Activated T-cell treated with anti-CD3 and anti-CD28 coated beads, Interleukin-2, amount 50 U/mL, for 4 hours (primary cell): Measurements from ENCODE around the gene AMZ2. TPM values are rescaled to one million over a fixed set of nuclear protein-coding genes. Genes with fewer than 3 reads are reported as not detected.
"Not testable (repeated sequence)": the region's sequence is repeated elsewhere in the genome, so short reads cannot be mapped to it uniquely, and the experiment has no call there.

ENCODE experiments used
- ATAC-seq, 2 donors: fragments of 200-7000 bp; cut with Tn5 transposase; one replicate each; pipeline ENCODE4 v1.10.0; 2021
- DNase-seq: peaks from one replicate; pipeline ENCODE4 v3.0.0-alpha.2; 2020
- H3K27me3 Mint-ChIP-seq: one replicate; pipeline ENCODE4 v1.8.0; 2021; ENCODE audit warnings: low read depth, mixed read lengths
- H3K36me3 Mint-ChIP-seq: one replicate; pipeline ENCODE4 v1.8.0; 2022; ENCODE audit warnings: mixed read lengths; ENCODE audit not compliant: insufficient read depth
- H3K4me1 Mint-ChIP-seq: one replicate; pipeline ENCODE4 v1.8.0; 2021; ENCODE audit warnings: low read depth, mixed read lengths
- H3K4me3 Mint-ChIP-seq: one replicate; pipeline ENCODE4 v1.8.0; 2021; ENCODE audit warnings: mild to moderate bottlenecking, moderate library complexity, mixed read lengths
- H3K9me3 Mint-ChIP-seq: one replicate; pipeline ENCODE4 v1.8.0; 2021; ENCODE audit warnings: mixed read lengths
- total RNA-seq, 3 donors: library from RNA; stranded (reverse); gene quantifications; one replicate each; pipeline ENCODE4 v1.2.1, GENCODE V29; 2021

AMZ2 gene
- total RNA-seq, 3 donors from 2014 or later = 62.7 to 74.6 (median 72.8) TPM

DNA sequence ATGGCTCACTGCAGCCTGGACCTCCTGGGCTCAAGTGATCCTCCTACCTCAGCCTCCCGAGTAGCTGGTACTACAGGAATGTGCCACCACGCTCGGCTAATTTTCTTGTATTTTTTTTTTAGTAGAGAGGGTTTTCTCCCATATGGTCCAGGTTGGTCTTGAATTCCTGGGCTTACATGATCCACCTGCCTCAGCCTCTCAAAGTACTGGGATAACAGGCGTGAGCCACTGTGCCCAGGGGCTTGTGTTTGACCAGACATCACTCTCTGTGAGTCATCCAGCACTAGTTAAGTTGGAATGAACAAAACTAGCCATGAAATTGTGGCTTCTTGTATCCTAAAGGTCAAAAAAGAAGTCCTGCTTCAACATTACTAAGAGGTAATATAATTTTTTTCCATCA lies 16.7 kb upstream of the AMZ2 start:
- DNase-seq, H3K27me3 Mint-ChIP-seq, ATAC-seq, H3K9me3 Mint-ChIP-seq, H3K4me3 Mint-ChIP-seq, H3K36me3 Mint-ChIP-seq: not testable (repeated sequence)
- H3K4me1 Mint-ChIP-seq = peaks cover 40% of the 10 kb centered on the region

DNA sequence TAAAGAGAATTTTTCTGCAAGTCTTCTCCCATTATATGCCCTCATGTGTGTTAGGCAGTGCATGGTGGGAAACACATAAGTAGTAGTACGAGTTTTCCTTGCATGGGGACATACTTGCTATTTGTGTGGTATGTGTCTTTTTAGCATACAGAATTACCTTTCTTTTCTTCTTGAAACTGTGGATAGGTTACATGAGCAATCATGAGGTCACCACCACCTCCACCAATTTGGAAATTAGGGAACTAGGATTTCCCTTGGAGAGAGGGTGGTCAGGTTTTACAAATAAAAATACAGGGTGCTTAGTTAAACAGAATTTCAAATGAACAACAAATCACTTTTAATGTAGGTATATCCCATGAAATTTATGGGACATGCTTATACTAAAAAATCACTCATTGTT lies 16.3 kb upstream of the AMZ2 start:
- no peaks in the 10 kb centered on the region for H3K9me3 Mint-ChIP-seq
- peaks cover 40% of the 10 kb centered on the region for H3K4me1 Mint-ChIP-seq
- peaks cover 10% of the 10 kb centered on the region for H3K36me3 Mint-ChIP-seq
- H3K27me3 Mint-ChIP-seq = no peaks in the 10 kb centered on the region
- ATAC-seq (no peak), DNase-seq (no peak)
- no peak overlapping the region for H3K4me3 Mint-ChIP-seq

DNA sequence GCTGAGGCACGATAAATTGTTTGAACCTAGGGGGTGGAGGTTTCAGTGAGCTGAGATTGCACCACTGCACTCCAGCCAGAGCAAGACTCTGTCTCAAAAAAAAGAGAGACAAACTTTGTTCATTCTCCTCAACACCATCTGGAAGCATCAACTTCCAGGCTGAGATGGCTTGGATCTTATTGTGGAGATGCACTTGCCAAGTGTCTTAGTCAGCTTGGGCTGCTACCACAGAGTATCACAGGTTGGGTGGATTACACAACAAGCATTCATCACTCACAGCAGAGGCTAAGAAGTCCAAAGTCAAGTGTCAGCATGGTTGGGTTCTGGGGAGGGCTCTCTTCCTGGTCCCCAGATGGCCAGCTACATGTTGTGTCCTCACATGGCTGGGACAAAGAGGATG lies 15.1 kb upstream of the AMZ2 start:
- H3K9me3 Mint-ChIP-seq, ATAC-seq, H3K36me3 Mint-ChIP-seq, H3K4me3 Mint-ChIP-seq, DNase-seq, H3K27me3 Mint-ChIP-seq: not testable (repeated sequence)
- peaks cover 46% of the 10 kb centered on the region for H3K4me1 Mint-ChIP-seq

DNA sequence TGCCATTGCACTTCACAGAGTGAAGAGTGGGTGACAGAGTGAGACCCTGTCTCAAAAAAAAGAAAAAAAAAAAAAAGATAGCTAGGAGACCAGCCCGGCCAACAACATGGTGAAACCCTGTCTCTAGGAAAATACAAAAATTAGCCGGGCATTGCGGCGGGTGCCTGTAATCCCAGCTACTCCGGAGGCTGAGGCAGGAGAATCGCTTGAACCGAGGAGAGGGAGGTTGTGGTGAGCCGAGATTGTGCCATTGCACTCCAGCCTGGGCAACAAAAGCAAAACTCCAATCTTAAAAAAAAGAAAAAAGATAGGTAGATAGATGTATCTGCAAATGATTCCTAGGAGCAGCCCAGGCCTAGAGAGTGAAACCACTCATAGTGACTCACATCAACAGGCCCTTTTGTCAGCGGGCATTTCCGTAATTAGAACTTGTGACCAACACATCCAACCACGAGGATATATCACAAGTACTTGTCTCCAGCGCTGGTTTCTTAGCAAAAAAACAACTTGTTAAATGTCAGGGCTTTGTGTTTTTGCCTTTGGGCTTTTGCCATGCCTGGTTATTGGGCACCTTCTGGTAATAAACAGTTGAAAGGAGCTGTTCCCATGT lies 13.0 kb upstream of the AMZ2 start:
- H3K9me3 Mint-ChIP-seq, DNase-seq, H3K27me3 Mint-ChIP-seq, H3K4me3 Mint-ChIP-seq, H3K36me3 Mint-ChIP-seq: not testable (repeated sequence)
- H3K4me1 Mint-ChIP-seq = peaks cover 50% of the 10 kb centered on the region
- peak; percentile 29 to 45 for ATAC-seq

DNA sequence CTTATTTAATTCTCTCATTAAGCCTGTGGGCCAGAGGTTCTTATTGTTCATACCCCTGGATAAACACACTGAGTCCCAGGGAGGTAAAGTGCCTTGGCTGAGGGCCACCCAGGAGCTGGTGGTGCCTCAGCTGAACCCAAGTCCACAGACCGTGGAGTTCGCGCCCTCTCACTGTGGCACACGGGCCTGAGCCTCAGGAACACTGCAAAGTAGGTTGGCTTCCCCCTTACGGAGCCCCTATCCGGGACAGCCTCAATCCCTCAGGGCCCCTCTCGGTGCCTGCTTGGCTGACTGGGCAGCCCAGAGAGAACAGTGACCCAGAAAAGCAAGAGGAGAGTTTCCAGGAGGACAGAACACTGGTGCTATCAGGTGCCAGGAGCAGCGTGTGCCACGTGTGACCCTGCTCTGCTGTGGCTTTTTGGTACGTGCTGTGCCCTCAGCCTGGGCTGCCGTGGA lies 12.5 kb upstream of the AMZ2 start:
- H3K4me1 Mint-ChIP-seq = peaks cover 55% of the 10 kb centered on the region
- H3K27me3 Mint-ChIP-seq, H3K9me3 Mint-ChIP-seq, H3K36me3 Mint-ChIP-seq, DNase-seq, ATAC-seq: not testable (repeated sequence)
- peak overlapping the region; percentile 19 for H3K4me3 Mint-ChIP-seq

DNA sequence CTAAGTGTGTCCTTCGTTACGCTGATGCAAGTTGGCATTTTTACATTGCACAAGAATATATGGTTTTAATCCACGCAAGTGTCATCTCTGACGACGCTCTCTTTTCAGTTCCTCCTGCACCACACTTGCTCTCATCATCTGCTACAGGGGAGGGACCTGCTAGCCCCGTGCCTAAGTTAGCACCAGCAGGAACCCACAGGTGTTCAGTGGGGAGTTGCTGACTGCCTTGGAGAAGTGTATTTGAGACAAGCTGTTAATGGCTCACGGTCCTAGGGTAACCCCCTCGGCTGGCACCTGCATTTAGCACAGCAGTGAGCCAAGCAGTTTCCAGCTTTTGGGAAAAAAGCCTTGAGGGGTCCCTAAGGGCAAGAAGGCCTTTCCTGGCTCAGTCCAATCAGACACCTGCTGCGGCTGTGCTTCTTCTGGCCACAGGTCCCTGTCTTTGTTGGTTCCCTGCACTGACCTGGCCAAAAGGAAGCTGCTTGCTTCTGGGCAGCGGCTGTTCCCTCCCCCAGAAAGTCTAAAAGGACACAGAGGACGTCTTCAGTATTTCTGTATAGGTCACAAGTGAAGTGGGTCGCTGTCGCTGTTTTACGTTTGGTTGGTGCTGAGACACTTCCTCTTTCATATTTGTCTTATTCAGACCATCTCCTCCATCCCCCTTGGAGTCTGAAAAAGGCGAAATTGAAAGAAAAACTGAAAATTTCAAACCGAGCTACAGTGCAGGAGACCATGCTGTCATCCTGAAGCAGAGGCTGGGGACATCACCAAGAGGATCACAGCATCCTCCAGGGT lies 10.3 kb upstream of the AMZ2 start:
- DNase-seq, H3K9me3 Mint-ChIP-seq, H3K27me3 Mint-ChIP-seq, H3K36me3 Mint-ChIP-seq: not testable (repeated sequence)
- peak; percentile 75 to 80 for ATAC-seq
- H3K4me1 Mint-ChIP-seq = peaks cover 65% of the 10 kb centered on the region
- H3K4me3 Mint-ChIP-seq = peak overlapping the region; percentile 81

DNA sequence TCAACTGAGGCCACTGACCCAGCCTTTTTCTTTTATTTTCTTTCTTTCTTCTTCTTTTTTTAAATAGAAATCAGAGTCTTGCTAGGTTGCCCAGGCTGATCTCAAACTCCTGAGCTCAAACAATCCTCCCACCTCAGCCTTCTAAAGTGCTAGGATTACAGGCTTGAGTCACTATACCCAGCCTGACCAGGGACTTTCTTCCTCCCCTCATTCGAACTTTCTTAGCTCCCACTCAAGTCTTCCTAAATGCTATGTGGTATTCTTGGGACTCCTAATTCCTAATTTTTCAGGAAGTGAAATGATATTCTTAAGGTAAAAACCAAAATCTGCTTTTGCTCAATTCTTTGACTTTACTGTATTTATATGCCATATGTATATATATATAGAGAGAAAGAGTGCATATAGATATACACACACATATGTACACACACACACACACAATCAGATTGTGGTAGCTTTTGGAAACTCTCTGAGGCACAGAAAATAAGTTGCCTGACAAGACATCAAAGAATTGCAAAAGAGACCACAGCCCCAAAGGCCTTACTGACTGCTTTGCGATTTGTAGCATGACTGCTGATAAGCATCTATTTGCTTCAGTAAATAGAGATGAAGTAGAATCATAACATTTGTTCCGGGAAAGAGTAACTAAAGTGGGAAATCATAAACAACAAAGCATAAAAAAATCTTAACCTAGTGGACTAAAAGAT lies 9.5 kb upstream of the AMZ2 start:
- H3K4me3 Mint-ChIP-seq = peak overlapping the region; percentile 81
- ATAC-seq (peak; percentile 11 to 32), DNase-seq (no peak)
- H3K36me3 Mint-ChIP-seq = no peaks in the 10 kb centered on the region
- H3K9me3 Mint-ChIP-seq = no peaks in the 10 kb centered on the region
- H3K27me3 Mint-ChIP-seq = no peaks in the 10 kb centered on the region
- peaks cover 60% of the 10 kb centered on the region for H3K4me1 Mint-ChIP-seq

DNA sequence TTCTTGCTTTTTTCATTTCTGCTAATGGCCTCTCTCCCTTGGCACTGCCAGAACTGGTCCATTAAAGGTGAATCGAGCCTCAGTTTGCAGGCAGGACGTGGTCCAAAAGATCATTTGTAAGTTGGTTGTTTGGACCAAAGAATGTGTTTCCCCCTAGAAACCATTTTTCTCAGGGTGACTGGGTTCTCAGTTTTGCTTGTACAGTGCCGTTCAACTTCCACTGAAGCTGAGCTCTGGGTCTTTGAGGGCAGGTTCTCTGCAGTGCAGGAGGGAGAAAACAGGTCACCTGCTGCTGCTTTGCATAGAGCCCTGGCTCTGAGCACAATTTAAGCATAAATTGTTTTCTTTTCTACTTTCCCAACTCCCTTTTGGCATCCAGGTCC lies 9.0 kb upstream of the AMZ2 start:
- peaks cover 2% of the 10 kb centered on the region for H3K36me3 Mint-ChIP-seq
- H3K27me3 Mint-ChIP-seq = no peaks in the 10 kb centered on the region
- H3K4me1 Mint-ChIP-seq = peaks cover 61% of the 10 kb centered on the region
- ATAC-seq (peak; percentile 53 to 57), DNase-seq (no peak)
- H3K4me3 Mint-ChIP-seq = peak overlapping the region; percentile 81
- H3K9me3 Mint-ChIP-seq = no peaks in the 10 kb centered on the region

DNA sequence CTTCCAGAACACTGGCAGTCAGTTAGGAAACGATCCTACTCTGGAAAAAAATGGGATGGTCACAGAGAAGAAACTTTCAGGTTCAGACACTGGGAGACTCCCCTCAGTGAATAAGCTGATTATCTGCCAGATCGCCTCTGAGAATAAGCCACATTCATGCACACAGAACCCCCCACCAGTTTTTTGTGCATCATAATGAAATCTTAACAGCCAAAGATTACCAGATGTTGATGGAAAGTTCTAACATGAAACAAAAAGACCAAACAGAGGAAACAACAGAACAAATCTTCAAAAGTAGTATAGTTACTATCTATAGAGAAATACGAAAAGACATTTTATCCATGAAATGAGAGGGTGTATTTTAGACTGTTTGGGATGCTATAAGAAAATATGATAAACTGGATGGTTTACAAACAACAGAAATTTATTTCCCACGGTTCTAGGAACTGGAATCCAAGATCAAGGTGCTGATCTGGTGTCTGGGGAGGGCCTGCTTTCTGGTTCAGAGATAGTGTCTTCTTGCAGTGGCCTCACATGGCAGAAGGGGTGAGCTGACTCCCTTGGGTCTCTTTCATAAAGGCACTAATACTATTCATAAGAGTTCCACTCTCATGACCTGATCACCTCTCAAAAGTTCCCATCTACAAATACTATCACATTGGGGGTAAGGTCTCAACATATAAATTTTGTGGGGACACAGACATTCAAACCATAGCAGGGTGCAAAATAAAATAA lies 8.0 kb upstream of the AMZ2 start:
- ATAC-seq = no peak
- H3K9me3 Mint-ChIP-seq = no peaks in the 10 kb centered on the region
- H3K4me1 Mint-ChIP-seq = peaks cover 60% of the 10 kb centered on the region
- peaks cover 2% of the 10 kb centered on the region for H3K36me3 Mint-ChIP-seq
- peak overlapping the region; percentile 56 for H3K4me3 Mint-ChIP-seq
- no peak for DNase-seq
- no peaks in the 10 kb centered on the region for H3K27me3 Mint-ChIP-seq

DNA sequence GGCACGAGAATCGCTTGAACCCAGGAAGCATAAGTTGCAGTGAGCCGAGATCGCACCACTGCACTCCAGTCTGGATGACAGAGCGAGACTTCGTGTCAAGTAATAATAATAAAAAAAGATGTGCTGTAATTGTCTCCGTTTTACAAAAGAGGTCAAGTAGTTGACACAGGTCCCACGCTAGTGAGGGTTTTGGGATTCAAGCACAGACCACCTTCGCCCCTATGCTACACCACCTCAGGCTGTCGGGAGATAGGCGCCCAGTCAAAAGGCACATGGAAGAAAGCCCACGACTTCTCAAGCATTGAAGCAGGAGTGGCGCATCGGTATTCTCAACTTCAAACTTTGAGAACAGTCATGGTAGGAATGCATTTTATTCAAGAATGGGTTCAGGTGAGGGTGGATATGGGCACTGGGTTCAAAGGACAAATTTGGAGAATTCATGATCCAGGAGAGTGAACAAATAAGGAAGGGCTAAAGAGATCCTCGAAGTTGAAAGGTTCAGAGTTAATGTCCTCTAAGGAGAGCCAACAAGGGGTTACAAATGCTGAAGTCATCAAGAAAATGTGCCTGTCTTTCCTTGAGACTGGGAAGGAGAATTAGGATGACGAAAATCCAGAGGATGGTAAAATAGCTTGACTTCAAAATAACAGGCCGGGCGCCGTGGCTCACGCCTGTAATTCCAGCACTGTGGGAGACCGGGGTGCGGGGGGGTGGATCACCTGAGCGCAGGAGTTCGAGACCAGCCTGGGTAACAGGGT lies 1.4 kb upstream of the AMZ2 start:
- H3K4me1 Mint-ChIP-seq = peaks cover 40% of the 10 kb centered on the region
- H3K27me3 Mint-ChIP-seq = no peaks in the 10 kb centered on the region
- H3K36me3 Mint-ChIP-seq = peaks cover 2% of the 10 kb centered on the region
- no peaks in the 10 kb centered on the region for H3K9me3 Mint-ChIP-seq
- DNase-seq (no peak), ATAC-seq (no peak)
- H3K4me3 Mint-ChIP-seq = peak overlapping the region; percentile 94

DNA sequence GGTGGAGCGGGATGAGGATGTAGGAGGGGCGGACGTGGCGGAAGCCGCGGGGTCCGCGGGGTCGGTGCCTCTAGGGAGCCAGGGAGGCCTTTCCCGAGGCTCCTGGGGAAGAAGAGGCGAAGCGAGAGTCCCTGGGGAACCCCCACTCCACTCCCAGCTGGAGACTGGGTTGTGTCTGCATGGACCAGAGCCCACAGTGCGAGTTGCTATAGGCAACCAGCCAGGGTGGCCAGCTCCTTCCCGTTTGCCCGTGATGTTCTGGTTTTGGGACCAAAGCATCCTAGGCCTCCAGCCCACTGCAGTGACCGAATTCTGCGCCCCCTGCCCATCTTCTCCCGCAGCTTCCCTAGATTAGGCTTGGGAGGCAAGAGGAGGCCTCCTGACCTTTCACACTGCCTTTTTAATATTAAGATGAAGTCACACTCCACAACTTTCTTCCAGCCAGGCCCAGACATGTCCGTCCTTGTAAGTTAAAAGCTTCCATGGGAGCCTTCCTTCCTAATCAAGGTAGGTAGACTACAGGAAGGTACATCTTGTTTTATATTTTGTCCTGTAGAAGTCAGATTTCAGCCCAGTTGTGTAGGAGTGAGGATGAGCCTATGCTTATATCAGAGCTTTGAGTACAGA lies 469 bp downstream of the AMZ2 start:
- DNase-seq (no peak), ATAC-seq (peak; percentile 15 to 16)
- Mint-ChIP-seq H3K9me3 (no peaks in the 10 kb centered on the region), H3K36me3 (peaks cover 9% of the 10 kb centered on the region), H3K4me3 (peak overlapping the region; percentile 94), H3K4me1 (peaks cover 49% of the 10 kb centered on the region), H3K27me3 (no peaks in the 10 kb centered on the region)

DNA sequence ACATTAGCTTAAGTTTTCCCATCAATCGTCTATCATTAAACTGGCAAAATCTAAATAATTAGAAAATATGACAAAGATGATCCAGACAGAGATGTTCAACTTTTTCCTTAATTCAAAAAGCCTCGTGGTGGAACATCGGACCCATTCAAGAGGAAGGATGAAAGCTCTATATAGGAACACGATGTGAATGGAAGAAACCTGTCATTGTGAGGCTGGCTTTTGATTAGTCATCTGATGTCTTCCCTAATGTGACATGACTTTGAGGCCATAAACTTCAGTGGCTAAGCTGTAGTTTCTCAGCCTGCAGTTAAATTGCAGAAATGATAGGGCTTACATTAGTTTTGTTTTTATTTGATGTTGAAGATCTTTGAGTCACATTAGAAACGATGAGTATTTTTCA lies 1.0 kb downstream of the AMZ2 start:
- no peaks in the 10 kb centered on the region for H3K27me3 Mint-ChIP-seq
- DNase-seq (no peak), ATAC-seq (peak; percentile 15 to 22)
- H3K4me1 Mint-ChIP-seq = peaks cover 52% of the 10 kb centered on the region
- no peaks in the 10 kb centered on the region for H3K9me3 Mint-ChIP-seq
- H3K36me3 Mint-ChIP-seq = peaks cover 9% of the 10 kb centered on the region
- H3K4me3 Mint-ChIP-seq = peak overlapping the region; percentile 94

DNA sequence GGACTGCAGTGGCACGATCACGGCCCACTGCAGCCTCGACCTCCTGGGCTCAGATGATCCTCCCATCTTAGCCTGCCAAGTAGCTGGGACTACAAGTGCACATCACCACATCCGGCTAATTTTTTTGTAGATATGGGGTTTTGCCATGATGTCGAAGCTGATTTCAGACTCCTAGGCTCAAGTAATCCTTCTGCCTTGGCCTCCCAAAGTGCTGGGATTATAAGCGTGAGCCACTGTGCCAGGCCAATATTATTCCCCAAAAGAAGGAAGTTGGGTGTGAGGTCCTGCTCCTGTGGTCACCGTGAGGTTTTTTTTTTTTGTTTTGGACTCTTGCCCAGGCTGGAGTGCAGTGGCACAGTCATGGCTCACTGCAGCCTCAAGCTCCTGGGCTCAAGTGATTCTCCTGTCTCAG lies 1.5 kb downstream of the AMZ2 start:
- peak overlapping the region; percentile 94 for H3K4me3 Mint-ChIP-seq
- DNase-seq (no peak), ATAC-seq (no peak)
- H3K36me3 Mint-ChIP-seq = peaks cover 13% of the 10 kb centered on the region
- peaks cover 57% of the 10 kb centered on the region for H3K4me1 Mint-ChIP-seq
- no peaks in the 10 kb centered on the region for H3K9me3 Mint-ChIP-seq
- H3K27me3 Mint-ChIP-seq = no peaks in the 10 kb centered on the region
